IPS DF 6.9 (cell line): Measurements from ENCODE around the gene GPRIN2.
A peak's percentile ranks its signal among the peaks of the same experiment; 100 is the strongest.
"Not testable (repeated sequence)": the region's sequence is repeated elsewhere in the genome, so short reads cannot be mapped to it uniquely, and the experiment has no call there.

Experiments
- DNase-seq: peaks from one replicate; pipeline ENCODE4 v3.0.0-alpha.2; 2013; ENCODE audit warnings: low read depth, low spot score
- H3K27ac ChIP-seq: one replicate; pipeline ENCODE4 v1.5.1; 2013; ENCODE audit warnings: low read length, control low read depth
- H3K27me3 ChIP-seq: 2 replicates; pipeline ENCODE4 v1.6.1; 2013; ENCODE audit warnings: mild to moderate bottlenecking, low read length; ENCODE audit not compliant: control insufficient read depth, insufficient read depth
- H3K36me3 ChIP-seq: 2 replicates; pipeline ENCODE4 v1.6.1; 2013; ENCODE audit warnings: low read length; ENCODE audit not compliant: control insufficient read depth, insufficient read depth
- H3K4me1 ChIP-seq: 2 replicates; pipeline ENCODE4 v1.6.1; 2013; ENCODE audit warnings: low read length; ENCODE audit not compliant: control insufficient read depth, insufficient read depth
- H3K4me3 ChIP-seq: 2 replicates; pipeline ENCODE4 v1.5.1; 2013; ENCODE audit warnings: mild to moderate bottlenecking, low read length
- H3K9me3 ChIP-seq: 2 replicates; pipeline ENCODE4 v1.6.1; 2013; ENCODE audit warnings: low read length, inconsistent platforms; ENCODE audit not compliant: control insufficient read depth, insufficient read depth
- WGBS: extraction: QIAGEN DNeasy Blood & Tissue Kit; methylation state at CpG from one replicate; pipeline ENCODE4 v1.1.7; 2013; ENCODE audit warnings: mixed read lengths, missing lambda C conversion rate; ENCODE audit not compliant: insufficient read length, insufficient coverage; 5-methylcytosine and 5-hydroxymethylcytosine counted together

Gene GPRIN2

GRCh38 chr10:46585246-46585645 lies 28.8 kb upstream of the GPRIN2 start:
- not testable (repeated sequence) for H3K4me3 ChIP-seq, H3K36me3 ChIP-seq, H3K9me3 ChIP-seq, H3K27me3 ChIP-seq, H3K27ac ChIP-seq, DNase-seq, H3K4me1 ChIP-seq
- no CpG with 5 or more reads among the region's 13 CpGs for WGBS

- DNase-seq, H3K4me3 ChIP-seq, H3K27me3 ChIP-seq, H3K4me1 ChIP-seq, H3K36me3 ChIP-seq, H3K9me3 ChIP-seq, H3K27ac ChIP-seq: not testable (repeated sequence)
- WGBS, result no CpG with 5 or more reads among the region's 11 CpGs
These were observed 27.7 kb upstream of the GPRIN2 start for GRCh38 chr10:46584196-46584595.

GRCh38 chr10:46582568-46582967 lies 26.1 kb upstream of the GPRIN2 start:
- DNase-seq, H3K9me3 ChIP-seq, H3K36me3 ChIP-seq, H3K4me1 ChIP-seq, H3K27ac ChIP-seq, H3K27me3 ChIP-seq, H3K4me3 ChIP-seq: not testable (repeated sequence)
- WGBS, result no CpG with 5 or more reads among the region's 11 CpGs

GRCh38 chr10:46581997-46582396 lies 25.5 kb upstream of the GPRIN2 start:
- not testable (repeated sequence) for DNase-seq, H3K4me1 ChIP-seq, H3K27ac ChIP-seq, H3K27me3 ChIP-seq, H3K9me3 ChIP-seq, H3K4me3 ChIP-seq, H3K36me3 ChIP-seq
- no CpG with 5 or more reads among the region's 12 CpGs for WGBS

GRCh38 chr10:46579378-46579777 lies 22.9 kb upstream of the GPRIN2 start:
- H3K4me1 ChIP-seq, H3K9me3 ChIP-seq, H3K27me3 ChIP-seq, DNase-seq, H3K4me3 ChIP-seq, H3K36me3 ChIP-seq, H3K27ac ChIP-seq: not testable (repeated sequence)
- WGBS, result no CpG with 5 or more reads among the region's 21 CpGs

GRCh38 chr10:46578474-46579178 lies 22.2 kb upstream of the GPRIN2 start, which contains the start of gene SYT15:
Gene SYT15 (plus strand): TSS chr10:46579128. CDS start chr10:46579169, 41 bp downstream.
- H3K27me3 ChIP-seq, H3K27ac ChIP-seq, H3K36me3 ChIP-seq, H3K9me3 ChIP-seq, H3K4me1 ChIP-seq, DNase-seq: not testable (repeated sequence)
- peak within 1 kb of the TSS; percentile 22; the same call in 1 of the 2 replicates for H3K4me3 ChIP-seq
- no CpG with 5 or more reads among the region's 68 CpGs for WGBS

- no CpG with 5 or more reads among the region's 50 CpGs for WGBS
- not testable (repeated sequence) for DNase-seq, H3K4me3 ChIP-seq
These were observed 21.4 kb upstream of the GPRIN2 start for GRCh38 chr10:46577624-46578473.

GRCh38 chr10:46573884-46574283 lies 17.4 kb upstream of the GPRIN2 start:
- H3K4me1 ChIP-seq, H3K27me3 ChIP-seq, H3K27ac ChIP-seq, H3K4me3 ChIP-seq, DNase-seq, H3K9me3 ChIP-seq, H3K36me3 ChIP-seq: not testable (repeated sequence)
- no CpG with 5 or more reads among the region's 4 CpGs for WGBS

More at GRCh38 chr10:46577624-46578473, 21.4 kb upstream of the GPRIN2 start:
- H3K36me3 ChIP-seq, H3K27ac ChIP-seq, H3K9me3 ChIP-seq, H3K4me1 ChIP-seq, H3K27me3 ChIP-seq: not testable (repeated sequence)

GRCh38 chr10:46573314-46573713 lies 16.9 kb upstream of the GPRIN2 start:
- H3K27me3 ChIP-seq, H3K4me3 ChIP-seq, H3K9me3 ChIP-seq, H3K36me3 ChIP-seq, H3K4me1 ChIP-seq, DNase-seq, H3K27ac ChIP-seq: not testable (repeated sequence)
- WGBS, result no CpG with 5 or more reads among the region's 5 CpGs

GRCh38 chr10:46572765-46573164 lies 16.3 kb upstream of the GPRIN2 start:
- WGBS, result no CpG with 5 or more reads among the region's 4 CpGs
- DNase-seq, H3K27ac ChIP-seq, H3K36me3 ChIP-seq, H3K9me3 ChIP-seq, H3K4me3 ChIP-seq, H3K27me3 ChIP-seq, H3K4me1 ChIP-seq: not testable (repeated sequence)
